ENCODE measurements around the gene TARS2. TPM values are rescaled to one million over a fixed set of nuclear protein-coding genes. Genes with fewer than 3 reads are reported as not detected.
A peak's percentile ranks its signal among the peaks of the same experiment; 100 is the strongest.

Gene TARS2
- total and polyA plus RNA-seq, 2 of the 13 experiments (the other 11 are each of a cell fraction or from before 2014, with no cell fraction given), result 21.3 to 22.8 TPM

- TF ChIP-seq, protein P1, sequence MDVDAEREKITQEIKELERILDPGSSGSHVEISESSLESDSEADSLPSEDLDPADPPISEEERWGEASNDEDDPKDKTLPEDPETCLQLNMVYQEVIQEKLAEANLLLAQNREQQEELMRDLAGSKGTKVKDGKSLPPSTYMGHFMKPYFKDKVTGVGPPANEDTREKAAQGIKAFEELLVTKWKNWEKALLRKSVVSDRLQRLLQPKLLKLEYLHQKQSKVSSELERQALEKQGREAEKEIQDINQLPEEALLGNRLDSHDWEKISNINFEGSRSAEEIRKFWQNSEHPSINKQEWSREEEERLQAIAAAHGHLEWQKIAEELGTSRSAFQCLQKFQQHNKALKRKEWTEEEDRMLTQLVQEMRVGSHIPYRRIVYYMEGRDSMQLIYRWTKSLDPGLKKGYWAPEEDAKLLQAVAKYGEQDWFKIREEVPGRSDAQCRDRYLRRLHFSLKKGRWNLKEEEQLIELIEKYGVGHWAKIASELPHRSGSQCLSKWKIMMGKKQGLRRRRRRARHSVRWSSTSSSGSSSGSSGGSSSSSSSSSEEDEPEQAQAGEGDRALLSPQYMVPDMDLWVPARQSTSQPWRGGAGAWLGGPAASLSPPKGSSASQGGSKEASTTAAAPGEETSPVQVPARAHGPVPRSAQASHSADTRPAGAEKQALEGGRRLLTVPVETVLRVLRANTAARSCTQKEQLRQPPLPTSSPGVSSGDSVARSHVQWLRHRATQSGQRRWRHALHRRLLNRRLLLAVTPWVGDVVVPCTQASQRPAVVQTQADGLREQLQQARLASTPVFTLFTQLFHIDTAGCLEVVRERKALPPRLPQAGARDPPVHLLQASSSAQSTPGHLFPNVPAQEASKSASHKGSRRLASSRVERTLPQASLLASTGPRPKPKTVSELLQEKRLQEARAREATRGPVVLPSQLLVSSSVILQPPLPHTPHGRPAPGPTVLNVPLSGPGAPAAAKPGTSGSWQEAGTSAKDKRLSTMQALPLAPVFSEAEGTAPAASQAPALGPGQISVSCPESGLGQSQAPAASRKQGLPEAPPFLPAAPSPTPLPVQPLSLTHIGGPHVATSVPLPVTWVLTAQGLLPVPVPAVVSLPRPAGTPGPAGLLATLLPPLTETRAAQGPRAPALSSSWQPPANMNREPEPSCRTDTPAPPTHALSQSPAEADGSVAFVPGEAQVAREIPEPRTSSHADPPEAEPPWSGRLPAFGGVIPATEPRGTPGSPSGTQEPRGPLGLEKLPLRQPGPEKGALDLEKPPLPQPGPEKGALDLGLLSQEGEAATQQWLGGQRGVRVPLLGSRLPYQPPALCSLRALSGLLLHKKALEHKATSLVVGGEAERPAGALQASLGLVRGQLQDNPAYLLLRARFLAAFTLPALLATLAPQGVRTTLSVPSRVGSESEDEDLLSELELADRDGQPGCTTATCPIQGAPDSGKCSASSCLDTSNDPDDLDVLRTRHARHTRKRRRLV (CRISPR knock-in tag; IDR thresholded peaks at IDR 0.05), result peak; percentile 54; the same call in 1 of the 2 replicates
- TF ChIP-seq MED1 (CRISPR knock-in tag; IDR thresholded peaks at IDR 0.05) (peak; percentile 71), SP4 (CRISPR knock-in tag; IDR thresholded peaks at IDR 0.05) (peak; percentile 85), ZNF644 (CRISPR knock-in tag; IDR thresholded peaks at IDR 0.05; ENCODE audit: low read depth) (no peak), SALL1 (CRISPR knock-in tag; IDR thresholded peaks at IDR 0.05) (peak; percentile 88), GABPA (IDR thresholded peaks at IDR 0.05; ENCODE audit: low read depth, low read length) (peak; percentile 86), GABPA (CRISPR knock-in tag; IDR thresholded peaks at IDR 0.05; ENCODE audit: low read depth) (peak; percentile 96), SMARCC2 (IDR thresholded peaks at IDR 0.05) (no peak), ELF4 (CRISPR knock-in tag; IDR thresholded peaks at IDR 0.05; ENCODE audit: borderline replicate concordance) (0 out of 2 replicates have a peak, but pooled peaks have one; percentile 72), SIN3B (IDR thresholded peaks at IDR 0.05; ENCODE audit: low read length) (peak; percentile 91), SNAI1 (CRISPR knock-in tag; IDR thresholded peaks at IDR 0.05; ENCODE audit: borderline replicate concordance) (no peak)
- TF ChIP-seq, protein P2, sequence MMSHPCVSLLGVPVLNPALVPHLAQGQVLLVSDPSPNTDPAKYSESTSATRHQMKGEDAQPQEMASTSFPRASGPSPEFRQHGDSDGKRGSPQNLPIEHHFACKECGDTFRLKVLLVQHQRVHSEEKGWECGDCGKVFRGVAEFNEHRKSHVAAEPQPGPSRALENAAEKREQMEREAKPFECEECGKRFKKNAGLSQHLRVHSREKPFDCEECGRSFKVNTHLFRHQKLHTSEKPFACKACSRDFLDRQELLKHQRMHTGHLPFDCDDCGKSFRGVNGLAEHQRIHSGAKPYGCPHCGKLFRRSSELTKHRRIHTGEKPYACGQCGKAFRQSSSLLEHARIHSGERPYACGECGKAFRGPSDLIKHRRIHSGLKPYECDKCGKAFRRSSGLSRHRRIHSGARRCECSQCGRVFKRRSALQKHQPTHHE (CRISPR knock-in tag; IDR thresholded peaks at IDR 0.05; ENCODE audit: borderline replicate concordance), result peak; percentile 49; the same call in 1 of the 2 replicates
- TF ChIP-seq, protein P3, sequence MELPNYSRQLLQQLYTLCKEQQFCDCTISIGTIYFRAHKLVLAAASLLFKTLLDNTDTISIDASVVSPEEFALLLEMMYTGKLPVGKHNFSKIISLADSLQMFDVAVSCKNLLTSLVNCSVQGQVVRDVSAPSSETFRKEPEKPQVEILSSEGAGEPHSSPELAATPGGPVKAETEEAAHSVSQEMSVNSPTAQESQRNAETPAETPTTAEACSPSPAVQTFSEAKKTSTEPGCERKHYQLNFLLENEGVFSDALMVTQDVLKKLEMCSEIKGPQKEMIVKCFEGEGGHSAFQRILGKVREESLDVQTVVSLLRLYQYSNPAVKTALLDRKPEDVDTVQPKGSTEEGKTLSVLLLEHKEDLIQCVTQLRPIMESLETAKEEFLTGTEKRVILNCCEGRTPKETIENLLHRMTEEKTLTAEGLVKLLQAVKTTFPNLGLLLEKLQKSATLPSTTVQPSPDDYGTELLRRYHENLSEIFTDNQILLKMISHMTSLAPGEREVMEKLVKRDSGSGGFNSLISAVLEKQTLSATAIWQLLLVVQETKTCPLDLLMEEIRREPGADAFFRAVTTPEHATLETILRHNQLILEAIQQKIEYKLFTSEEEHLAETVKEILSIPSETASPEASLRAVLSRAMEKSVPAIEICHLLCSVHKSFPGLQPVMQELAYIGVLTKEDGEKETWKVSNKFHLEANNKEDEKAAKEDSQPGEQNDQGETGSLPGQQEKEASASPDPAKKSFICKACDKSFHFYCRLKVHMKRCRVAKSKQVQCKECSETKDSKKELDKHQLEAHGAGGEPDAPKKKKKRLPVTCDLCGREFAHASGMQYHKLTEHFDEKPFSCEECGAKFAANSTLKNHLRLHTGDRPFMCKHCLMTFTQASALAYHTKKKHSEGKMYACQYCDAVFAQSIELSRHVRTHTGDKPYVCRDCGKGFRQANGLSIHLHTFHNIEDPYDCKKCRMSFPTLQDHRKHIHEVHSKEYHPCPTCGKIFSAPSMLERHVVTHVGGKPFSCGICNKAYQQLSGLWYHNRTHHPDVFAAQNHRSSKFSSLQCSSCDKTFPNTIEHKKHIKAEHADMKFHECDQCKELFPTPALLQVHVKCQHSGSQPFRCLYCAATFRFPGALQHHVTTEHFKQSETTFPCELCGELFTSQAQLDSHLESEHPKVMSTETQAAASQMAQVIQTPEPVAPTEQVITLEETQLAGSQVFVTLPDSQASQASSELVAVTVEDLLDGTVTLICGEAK (IDR thresholded peaks at IDR 0.05), result peak; percentile 88
- TF ChIP-seq, protein P3 (CRISPR knock-in tag; IDR thresholded peaks at IDR 0.05), result peak; percentile 69
These were observed at the start of gene TARS2 (continued) for GRCh38 chr1:150486966-150487762.
